NCI-H2107 treated with DMSO at 0.1 percent for 48 hours (cell line): ENCODE results near the gene TCF19.

Experiments used
- DNase-seq: peaks from one replicate; lab custom pipeline; 2025; ENCODE audit not compliant: unreplicated experiment; lab: John Stamatoyannopoulos, UW

TCF19 gene

GRCh38 chr6:31158140-31158862 lies at the start of gene TCF19:
TSS of gene TCF19 (plus strand) at chr6:31158589. CDS start at chr6:31159470, 881 bp downstream.
- peak; percentile 92 for DNase-seq

GRCh38 chr6:31110825-31111582 lies 47.4 kb upstream of the TCF19 start:
- no peak for DNase-seq

- DNase-seq: no peak
Measured at GRCh38 chr6:31111712-31112111, 46.7 kb upstream of the TCF19 start.

GRCh38 chr6:31112478-31112877 lies 45.9 kb upstream of the TCF19 start, which contains the start of gene C6orf15:
TSS of gene C6orf15 (minus strand) at chr6:31112575. CDS start at chr6:31112555, 20 bp downstream.
- no peak for DNase-seq

- DNase-seq: no peak
Measured at GRCh38 chr6:31113861-31114540, 44.4 kb upstream of the TCF19 start.

GRCh38 chr6:31114541-31114878 lies 43.9 kb upstream of the TCF19 start, which contains the start of gene PSORS1C1:
TSS of gene PSORS1C1 (plus strand) at chr6:31114800. CDS start at chr6:31129633, 14,833 bp downstream.
- no peak for DNase-seq

- no peak for DNase-seq
Measured at GRCh38 chr6:31114970-31115849, 43.2 kb upstream of the TCF19 start.

- no peak for DNase-seq
Measured at GRCh38 chr6:31115941-31116560, 42.3 kb upstream of the TCF19 start.

GRCh38 chr6:31116661-31117385 lies 41.6 kb upstream of the TCF19 start:
- no peak for DNase-seq

- no peak for DNase-seq
Measured at GRCh38 chr6:31118178-31118577, 40.2 kb upstream of the TCF19 start.

- DNase-seq: no peak
Measured at GRCh38 chr6:31120151-31120915, 38.1 kb upstream of the TCF19 start, which contains the start of gene CDSN. TSS of gene CDSN (minus strand) at chr6:31120446. CDS start at chr6:31120419, 27 bp downstream.

GRCh38 chr6:31121131-31121790 lies 37.1 kb upstream of the TCF19 start:
- no peak for DNase-seq

- no peak for DNase-seq
Measured at GRCh38 chr6:31122791-31123706, 35.3 kb upstream of the TCF19 start.

- DNase-seq: no peak
Measured at GRCh38 chr6:31125162-31125561, 33.2 kb upstream of the TCF19 start.

GRCh38 chr6:31125586-31126363 lies 32.6 kb upstream of the TCF19 start:
- DNase-seq: no peak

- DNase-seq: no peak
Measured at GRCh38 chr6:31126396-31127175, 31.8 kb upstream of the TCF19 start.
